Activated T-cell treated with anti-CD3 and anti-CD28 coated beads for 4 hours (primary cell): ENCODE data around the gene ZFP92.
A peak's percentile ranks its signal among the peaks of the same experiment; 100 is the strongest.
"Not testable (repeated sequence)": the region's sequence is repeated elsewhere in the genome, so short reads cannot be mapped to it uniquely, and the experiment has no call there.

Experiments
- DNase-seq: peaks from one replicate; pipeline ENCODE4 v3.0.0-alpha.2; 2020

Gene ZFP92

DNA sequence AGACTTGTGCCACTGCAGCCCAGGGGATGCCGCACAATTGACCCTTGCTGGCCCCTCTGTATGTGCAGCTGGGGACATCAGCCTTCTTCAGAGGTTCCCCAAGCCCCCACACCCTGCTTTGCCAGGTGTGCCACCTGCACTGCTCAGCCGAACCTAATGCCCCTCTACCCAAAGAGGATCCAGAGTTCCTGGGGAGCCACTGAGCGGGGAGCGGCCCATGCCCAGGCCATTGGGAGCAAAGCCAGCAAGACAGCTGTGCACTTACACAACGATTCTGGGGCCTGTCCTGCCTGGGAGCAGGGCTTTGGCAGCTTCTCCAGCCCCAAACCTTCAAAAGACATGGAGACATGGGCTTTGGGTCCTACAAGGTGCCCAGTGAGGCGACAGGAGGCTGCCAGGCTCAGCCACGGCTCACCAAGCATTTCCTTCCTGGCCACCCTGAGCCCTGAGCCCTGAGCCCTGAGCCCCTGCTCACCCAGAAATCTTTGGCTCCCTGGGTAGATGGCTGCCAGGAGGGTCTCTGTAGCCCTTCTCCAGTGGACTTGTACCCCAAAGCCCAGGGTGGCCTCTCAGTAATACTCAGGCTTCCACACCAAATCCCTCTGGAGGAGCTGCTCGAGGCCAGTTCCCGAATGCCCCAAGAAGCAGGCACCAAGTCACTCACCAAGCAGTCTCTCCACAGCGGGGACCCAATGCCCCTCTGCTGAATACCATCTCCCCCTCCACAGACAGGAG is 23.1 kb upstream of the ZFP92 start:
- DNase-seq = no peak

GRCh38 chrX:153388722-153389459 is 22.4 kb upstream of the ZFP92 start:
- no peak for DNase-seq

DNA sequence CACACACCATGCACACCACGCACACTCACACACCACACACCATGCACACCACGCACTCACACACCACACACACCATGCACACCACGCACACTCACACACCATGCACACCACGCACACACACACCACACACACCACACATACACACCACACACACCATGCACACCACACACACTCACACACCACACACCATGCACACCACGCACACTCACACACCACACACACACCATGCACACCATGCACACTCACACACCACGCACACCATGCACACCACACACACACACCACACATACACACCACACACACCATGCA is 21.9 kb upstream of the ZFP92 start:
- not testable (repeated sequence) for DNase-seq

- DNase-seq = no peak
These were observed 18.5 kb upstream of the ZFP92 start for GRCh38 chrX:153392642-153393321.

DNA sequence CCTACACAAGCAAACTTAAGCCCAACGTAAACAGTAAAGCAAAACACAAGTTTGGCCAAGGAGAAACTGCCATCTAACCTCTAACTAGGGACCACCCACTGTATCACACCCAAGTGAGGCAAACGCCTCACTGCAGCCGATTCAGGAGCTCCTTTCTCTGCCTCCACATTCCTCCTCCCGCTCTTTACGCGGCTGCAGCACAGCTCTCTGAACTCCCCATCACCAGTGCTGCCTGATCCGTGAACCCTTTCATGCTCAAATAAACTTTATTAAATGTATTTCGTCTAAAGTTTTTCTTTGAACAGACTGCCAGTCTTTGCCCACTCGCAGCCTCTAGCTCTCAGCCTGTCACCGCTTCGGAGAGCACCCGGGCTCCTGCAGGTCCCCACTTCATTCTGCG is 16.7 kb upstream of the ZFP92 start:
- no peak for DNase-seq

- DNase-seq = no peak
These were observed 15.5 kb upstream of the ZFP92 start for GRCh38 chrX:153395613-153396319.

DNA sequence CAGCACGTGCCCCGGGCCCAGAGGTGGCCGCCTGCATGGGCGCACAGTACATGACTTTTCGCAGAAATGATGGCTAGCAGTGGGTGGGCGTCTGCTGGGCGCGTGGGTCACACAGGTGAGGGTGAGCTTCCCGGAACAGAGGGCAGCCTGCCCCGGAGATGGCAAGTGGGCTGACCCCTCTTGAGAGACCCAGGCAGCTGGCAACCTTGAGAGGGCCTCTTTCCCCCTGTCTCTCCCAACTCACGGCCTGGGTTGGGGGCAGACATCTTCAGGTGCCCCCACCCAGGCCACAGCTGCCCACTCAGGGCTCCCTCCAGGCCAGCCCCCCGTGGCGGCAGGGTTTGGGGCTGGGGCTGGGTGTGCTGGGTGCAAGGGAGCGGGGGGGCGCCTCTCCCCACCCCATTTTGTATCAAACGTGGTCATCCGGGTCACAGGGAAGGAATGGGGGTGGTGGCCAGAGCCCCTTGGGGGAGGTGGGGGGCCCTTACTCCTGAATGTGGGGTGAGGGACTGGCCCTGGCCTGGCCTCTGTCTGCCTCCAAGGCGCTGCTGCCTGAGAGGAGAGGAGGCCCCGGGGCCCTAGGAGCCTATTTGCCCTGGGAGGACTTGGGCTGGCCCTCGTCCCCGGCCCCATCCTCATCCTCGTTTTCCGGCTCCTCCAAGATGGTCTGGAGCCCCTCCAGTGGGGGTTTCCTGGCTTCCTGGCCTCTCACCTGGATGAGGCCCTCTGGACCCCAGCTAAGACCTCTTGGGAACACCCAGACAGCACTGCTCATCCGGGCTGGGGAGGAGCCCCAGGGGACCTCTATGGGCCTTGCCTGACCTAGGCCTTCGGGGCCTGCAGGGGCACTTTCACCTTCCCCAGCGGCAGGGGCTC is 14.7 kb upstream of the ZFP92 start:
- no peak for DNase-seq

DNA sequence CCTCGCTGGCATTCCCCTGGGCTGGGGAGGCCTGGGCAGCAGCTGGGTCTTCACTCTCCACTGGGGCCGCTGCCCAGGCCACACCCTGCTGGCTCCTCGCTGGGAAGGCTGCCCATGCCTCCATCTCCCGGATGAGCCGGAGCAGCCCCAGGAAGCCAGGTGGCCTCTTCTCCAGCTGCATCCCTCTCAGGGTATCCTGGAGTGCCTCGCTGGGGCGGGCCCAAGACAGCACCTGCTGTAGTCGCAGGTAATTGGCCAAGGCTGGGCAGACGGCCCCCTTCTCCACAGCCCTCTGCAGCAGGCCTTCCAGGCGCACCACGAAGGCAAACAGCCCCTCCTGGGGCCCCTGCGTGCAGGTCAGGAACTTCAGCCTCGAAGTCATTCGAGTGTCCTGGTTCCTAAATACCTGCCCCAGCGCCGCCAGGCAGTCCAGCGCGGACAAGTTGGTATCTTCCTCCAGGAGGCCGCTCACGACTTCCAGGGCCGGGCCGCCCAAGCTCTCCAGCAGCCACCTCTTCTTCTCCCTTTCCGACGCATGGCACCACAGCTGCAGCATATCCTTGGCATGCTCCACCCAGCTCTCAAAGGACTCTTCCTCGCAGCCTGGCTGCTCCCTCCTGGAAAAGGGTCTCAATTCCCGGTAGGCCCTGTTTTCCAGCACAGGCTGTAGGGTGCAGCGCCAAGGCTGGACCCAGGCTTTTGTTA is 13.9 kb upstream of the ZFP92 start:
- DNase-seq = no peak

GRCh38 chrX:153398275-153398960 is 12.9 kb upstream of the ZFP92 start:
- DNase-seq = no peak

- peak; percentile 32 for DNase-seq
These were observed 10.8 kb upstream of the ZFP92 start for GRCh38 chrX:153400146-153401132.

- no peak for DNase-seq
These were observed 10.0 kb upstream of the ZFP92 start, which contains the start of gene PNMA6E for GRCh38 chrX:153401133-153401764. PNMA6E (minus strand) TSS chrX:153401350; CDS start chrX:153398849, 2,501 bp downstream.

GRCh38 chrX:153404333-153404732 is 6.9 kb upstream of the ZFP92 start:
- not testable (repeated sequence) for DNase-seq

GRCh38 chrX:153405426-153405825 is 5.8 kb upstream of the ZFP92 start:
- DNase-seq = no peak

DNA sequence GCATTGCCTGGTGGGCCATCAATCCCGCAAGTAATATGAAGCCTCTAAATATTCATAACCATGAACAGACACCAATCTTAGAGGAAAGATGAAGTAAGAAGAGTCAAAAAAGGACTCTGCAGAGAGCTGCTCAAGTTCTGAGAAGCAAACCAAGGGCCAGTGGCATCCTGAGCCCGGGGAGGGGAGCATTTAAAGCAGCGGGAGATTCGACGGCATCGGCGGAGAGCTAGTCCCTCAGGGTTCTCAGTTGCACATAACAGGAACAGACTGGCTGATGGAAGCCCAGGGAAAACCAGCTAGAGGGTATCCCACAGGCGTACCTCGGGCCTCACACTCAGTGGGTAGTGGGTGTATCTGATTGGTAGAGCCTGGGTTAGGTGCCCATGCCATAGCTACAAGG is 5.3 kb upstream of the ZFP92 start:
- no peak for DNase-seq

- DNase-seq = no peak
These were observed 4.4 kb upstream of the ZFP92 start for GRCh38 chrX:153406903-153407302.

DNA sequence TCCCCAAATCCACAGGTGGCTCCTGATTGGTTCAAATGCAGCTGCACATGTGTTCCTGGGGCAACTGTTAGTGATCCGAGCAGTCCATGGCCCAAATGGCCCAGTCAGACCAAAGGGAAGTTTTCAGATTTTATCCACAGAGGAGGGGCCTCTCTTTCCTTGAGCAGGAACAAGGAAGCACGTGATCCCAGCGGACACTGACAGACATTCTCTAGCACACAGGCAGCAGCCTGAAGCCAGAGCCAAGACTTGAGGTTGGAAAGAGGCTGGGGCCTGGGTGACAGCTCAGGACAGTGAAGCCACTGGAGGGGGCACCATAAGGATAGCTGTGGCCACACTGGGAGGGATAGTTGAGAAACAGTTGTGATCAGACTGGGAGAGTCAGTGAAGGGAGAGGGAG is 3.5 kb upstream of the ZFP92 start:
- DNase-seq = no peak

- DNase-seq = no peak
These were observed 3.0 kb upstream of the ZFP92 start for GRCh38 chrX:153408221-153408721.

- DNase-seq = no peak
These were observed 2.4 kb upstream of the ZFP92 start for GRCh38 chrX:153408871-153409351.
